ENCODE results near the gene DBI.

GRCh38 chr2:119389615-119390306 lies 23.0 kb downstream of the DBI start:
- TF ChIP-seq POLR2A (IDR thresholded peaks at IDR 0.05) = no peak
- no peak for TF ChIP-seq CTCF (IDR thresholded peaks at IDR 0.05 in 4 of 5, conservative IDR thresholded peaks at IDR 0.05 in 1 of 5)
